ENCODE data around the gene C2CD4D. TPM values are rescaled to one million over a fixed set of nuclear protein-coding genes. Genes with fewer than 3 reads are reported as not detected.
A peak's percentile ranks its signal among the peaks of the same experiment; 100 is the strongest.

C2CD4D gene
- total and polyA plus RNA-seq, 8 donors: 0.35 to 1.2 (median 0.59) TPM

GRCh38 chr1:151807766-151808165 lies 31.9 kb downstream of the C2CD4D start:
- Histone ChIP-seq H3K36me3 (peaks cover 0 to 30% (median 3%) of the 10 kb centered on the region in 3 donors), H3K4me1 (peaks cover 0 to 18% (median 11%) of the 10 kb centered on the region in 3 donors), H3K27ac (no peak overlapping the region), H3K9me3 (no peaks in the 10 kb centered on the region), H3K4me3 (no peak overlapping the region), H3K27me3 (no peaks in the 10 kb centered on the region)
- WGBS, 2 donors: 78 to 84% methylated on average over 1 of the region's 1 CpG
- FAIRE-seq (no peak), ATAC-seq (no peak), DNase-seq (no peak)
- TF ChIP-seq CTCF (IDR thresholded peaks at IDR 0.05): no peak
- intact Hi-C loops (cut with DNase I): no loop called here

- intact Hi-C loops (cut with DNase I): no loop called here
- ATAC-seq (no peak), DNase-seq (peak in 2 of 6 donors; percentile 19 to 36), FAIRE-seq (no peak)
- Histone ChIP-seq H3K9me3 (no peaks in the 10 kb centered on the region), H3K27me3 (no peaks in the 10 kb centered on the region), H3K4me1 (peaks cover 0 to 18% (median 11%) of the 10 kb centered on the region in 3 donors), H3K36me3 (peaks cover 0 to 23% (median 3%) of the 10 kb centered on the region in 3 donors), H3K27ac (no peak overlapping the region), H3K4me3 (no peak overlapping the region)
- 73 to 80% methylated on average over 5 of the region's 5 CpGs for WGBS, 2 donors
- no peak for TF ChIP-seq CTCF (IDR thresholded peaks at IDR 0.05)
These were observed 32.5 kb downstream of the C2CD4D start for GRCh38 chr1:151807131-151807530.

GRCh38 chr1:151806170-151806569 lies 33.5 kb downstream of the C2CD4D start:
- peaks cover 0 to 18% (median 11%) of the 10 kb centered on the region in 3 donors for H3K4me1 ChIP-seq
- intact Hi-C loops (cut with DNase I): no loop called here
- DNase-seq (peak in 2 of 6 donors; percentile 13 to 70), ATAC-seq (no peak), FAIRE-seq (no peak)
- H3K4me3 ChIP-seq: no peak overlapping the region
- H3K9me3 ChIP-seq: no peaks in the 10 kb centered on the region
- no peak for TF ChIP-seq CTCF (IDR thresholded peaks at IDR 0.05)
- no peak overlapping the region for H3K27ac ChIP-seq
- H3K27me3 ChIP-seq: no peaks in the 10 kb centered on the region
- peaks cover 0 to 14% (median 3%) of the 10 kb centered on the region in 3 donors for H3K36me3 ChIP-seq
- 81 to 84% methylated on average over 7 of the region's 7 CpGs for WGBS, 2 donors

- Histone ChIP-seq H3K27ac (no peak within 1 kb of the TSS), H3K36me3 (peaks cover 0 to 10% (median 3%) of the 10 kb centered on the region in 3 donors), H3K27me3 (no peaks in the 10 kb centered on the region), H3K9me3 (no peaks in the 10 kb centered on the region), H3K4me1 (peaks cover 0 to 11% (median 10%) of the 10 kb centered on the region in 3 donors), H3K4me3 (no peak within 1 kb of the TSS)
- peak in 2 of 4 donors; percentile 19 to 36 for ATAC-seq
- peak in 2 of 6 donors; percentile 14 to 63 for DNase-seq
- WGBS, 2 donors: 31 to 40% methylated on average over 12 of the region's 12 CpGs
- no peak for TF ChIP-seq CTCF (IDR thresholded peaks at IDR 0.05)
- intact Hi-C loops (cut with DNase I): no loop called here
- no peak for FAIRE-seq
These were observed 34.4 kb downstream of the C2CD4D start, which contains the start of gene LINGO4 for GRCh38 chr1:151805066-151805820. Gene LINGO4 (minus strand): TSS chr1:151805419. CDS start chr1:151802704, 2,715 bp downstream.

- no peak overlapping the region for H3K27ac ChIP-seq
- FAIRE-seq: no peak
- no peak for TF ChIP-seq CTCF (IDR thresholded peaks at IDR 0.05)
- no peaks in the 10 kb centered on the region for H3K4me1 ChIP-seq
- no peaks in the 10 kb centered on the region for H3K9me3 ChIP-seq
- WGBS, 2 donors: 92 to 95% methylated on average over 3 of the region's 3 CpGs
- H3K36me3 ChIP-seq: peaks cover 0 to 10% (median 3%) of the 10 kb centered on the region in 3 donors
- no peak for ATAC-seq
- intact Hi-C loops (cut with DNase I): no loop called here
- peak in 1 of 6 donors; percentile 6 for DNase-seq
- H3K27me3 ChIP-seq: no peaks in the 10 kb centered on the region
- H3K4me3 ChIP-seq: no peak overlapping the region
These were observed 35.7 kb downstream of the C2CD4D start for GRCh38 chr1:151803915-151804314.

Measured in pancreas (tissue), 10 donors.